ENCODE results near the gene KDM2A. TPM values are rescaled to one million over a fixed set of nuclear protein-coding genes. Genes with fewer than 3 reads are reported as not detected.
A peak's percentile ranks its signal among the peaks of the same experiment; 100 is the strongest.

Gene KDM2A
- total RNA-seq, 1 donor, result 65.9 TPM

- no peak for TF ChIP-seq CTCF (IDR thresholded peaks at IDR 0.05; ENCODE audit: extremely low read depth, low read depth, low read length)
- no peaks in the 10 kb centered on the region for H3K9me3 ChIP-seq (ENCODE audit: low read depth, low read length)
- peaks cover 18% of the 10 kb centered on the region for H3K4me1 ChIP-seq (ENCODE audit: insufficient read depth, low read length)
- H3K27ac ChIP-seq (ENCODE audit: low read depth, low read length), result no peak overlapping the region
- H3K4me2 ChIP-seq (ENCODE audit: insufficient read depth, low read length), result no peak overlapping the region
- H2AFZ ChIP-seq (ENCODE audit: low read length), result no peak overlapping the region
- H3K4me3 ChIP-seq (ENCODE audit: insufficient read depth, low read length), result no peak overlapping the region
- H3K27me3 ChIP-seq (ENCODE audit: insufficient read depth, low read length), result no peaks in the 10 kb centered on the region
- H3K36me3 ChIP-seq (ENCODE audit: insufficient read depth, low read length), result peaks cover 96% of the 10 kb centered on the region
- peaks cover 72% of the 10 kb centered on the region for H4K20me1 ChIP-seq (ENCODE audit: insufficient read depth, low read length)
- H3K79me2 ChIP-seq (ENCODE audit: insufficient read depth, low read length), result peaks cover 30% of the 10 kb centered on the region
- no peak for DNase-seq (ENCODE audit: insufficient read length, low spot score, missing footprints)
Measured at GRCh38 chr11:67250059-67251043, 131.3 kb downstream of the KDM2A start.

- Histone ChIP-seq H3K4me2 (ENCODE audit: insufficient read depth, low read length) (no peak overlapping the region), H3K9me3 (ENCODE audit: low read depth, low read length) (no peaks in the 10 kb centered on the region), H3K4me3 (ENCODE audit: insufficient read depth, low read length) (no peak overlapping the region), H4K20me1 (ENCODE audit: insufficient read depth, low read length) (peaks cover 73% of the 10 kb centered on the region), H3K36me3 (ENCODE audit: insufficient read depth, low read length) (peaks cover 97% of the 10 kb centered on the region), H3K27me3 (ENCODE audit: insufficient read depth, low read length) (no peaks in the 10 kb centered on the region), H3K79me2 (ENCODE audit: insufficient read depth, low read length) (peaks cover 26% of the 10 kb centered on the region), H2AFZ (ENCODE audit: low read length) (no peak overlapping the region), H3K27ac (ENCODE audit: low read depth, low read length) (no peak overlapping the region), H3K4me1 (ENCODE audit: insufficient read depth, low read length) (peaks cover 18% of the 10 kb centered on the region)
- no peak for DNase-seq (ENCODE audit: insufficient read length, low spot score, missing footprints)
- TF ChIP-seq CTCF (IDR thresholded peaks at IDR 0.05; ENCODE audit: extremely low read depth, low read depth, low read length), result no peak
Measured at GRCh38 chr11:67251841-67252240, 132.8 kb downstream of the KDM2A start.

- H2AFZ ChIP-seq (ENCODE audit: low read length), result no peak overlapping the region
- no peak for DNase-seq (ENCODE audit: insufficient read length, low spot score, missing footprints)
- TF ChIP-seq CTCF (IDR thresholded peaks at IDR 0.05; ENCODE audit: extremely low read depth, low read depth, low read length), result peak; percentile 53
- no peaks in the 10 kb centered on the region for H3K9me3 ChIP-seq (ENCODE audit: low read depth, low read length)
- no peak overlapping the region for H3K4me2 ChIP-seq (ENCODE audit: insufficient read depth, low read length)
- peak overlapping the region; percentile 36 for H3K27ac ChIP-seq (ENCODE audit: low read depth, low read length)
- H3K27me3 ChIP-seq (ENCODE audit: insufficient read depth, low read length), result no peaks in the 10 kb centered on the region
- peaks cover 68% of the 10 kb centered on the region for H4K20me1 ChIP-seq (ENCODE audit: insufficient read depth, low read length)
- peaks cover 13% of the 10 kb centered on the region for H3K4me1 ChIP-seq (ENCODE audit: insufficient read depth, low read length)
- peaks cover 94% of the 10 kb centered on the region for H3K36me3 ChIP-seq (ENCODE audit: insufficient read depth, low read length)
- no peak overlapping the region for H3K4me3 ChIP-seq (ENCODE audit: insufficient read depth, low read length)
- H3K79me2 ChIP-seq (ENCODE audit: insufficient read depth, low read length), result peaks cover 26% of the 10 kb centered on the region
Measured at GRCh38 chr11:67252831-67253239, 133.8 kb downstream of the KDM2A start.

All from osteoblast (primary cell).